Measurements from ENCODE around the gene RHBDF1.

Gene RHBDF1

DNA sequence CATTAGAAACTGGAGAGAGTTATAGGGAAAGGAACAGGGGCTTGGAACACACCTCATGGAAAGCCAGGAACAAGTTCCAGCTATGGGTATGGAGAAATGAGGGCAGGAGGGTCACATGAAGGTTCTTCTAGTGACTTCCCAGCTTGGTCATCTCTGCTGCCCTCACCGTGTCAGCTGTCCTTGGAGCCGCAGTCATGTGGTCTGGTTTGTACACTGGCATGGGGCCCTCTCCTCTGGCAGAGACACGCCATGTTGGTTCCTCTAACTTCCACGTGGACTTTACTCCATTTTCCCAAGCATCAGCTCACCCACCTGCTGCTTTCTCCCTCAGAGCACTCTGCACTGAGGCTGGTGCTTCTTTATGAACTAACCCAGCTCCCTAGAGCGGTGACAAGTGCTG lies 31.9 kb upstream of the RHBDF1 start:
- Histone ChIP-seq H3K4me1 (ENCODE audit: control insufficient read depth, low read length) (no peaks in the 10 kb centered on the region), H3K4me2 (ENCODE audit: low read length) (no peak overlapping the region), H3K27me3 (ENCODE audit: control insufficient read depth, low read length) (no peaks in the 10 kb centered on the region), H3K36me3 (ENCODE audit: control insufficient read depth, low read length) (peaks cover 33% of the 10 kb centered on the region), H3F3A (ENCODE audit: control insufficient read depth, insufficient read depth) (peaks cover 11% of the 10 kb centered on the region; the same call in 1 of the 2 replicates), H3K9me3 (ENCODE audit: control insufficient read depth, insufficient read depth, low read length) (no peaks in the 10 kb centered on the region), H3K9me2 (replicated peaks; ENCODE audit: control insufficient read depth, low read length) (no peaks in the 10 kb centered on the region), H4K20me1 (ENCODE audit: control insufficient read depth, insufficient read depth, low read depth, low read length) (no peaks in the 10 kb centered on the region), H3K27ac (ENCODE audit: low read depth, low read length) (no peak overlapping the region), H3K79me2 (ENCODE audit: control insufficient read depth, low read length) (no peaks in the 10 kb centered on the region), H3K4me3 (ENCODE audit: low read length) (no peak overlapping the region)
- TF ChIP-seq EZH2phosphoT487 (IDR thresholded peaks at IDR 0.05; ENCODE audit: borderline replicate concordance, low read length): no peak
- TF ChIP-seq, protein P1, sequence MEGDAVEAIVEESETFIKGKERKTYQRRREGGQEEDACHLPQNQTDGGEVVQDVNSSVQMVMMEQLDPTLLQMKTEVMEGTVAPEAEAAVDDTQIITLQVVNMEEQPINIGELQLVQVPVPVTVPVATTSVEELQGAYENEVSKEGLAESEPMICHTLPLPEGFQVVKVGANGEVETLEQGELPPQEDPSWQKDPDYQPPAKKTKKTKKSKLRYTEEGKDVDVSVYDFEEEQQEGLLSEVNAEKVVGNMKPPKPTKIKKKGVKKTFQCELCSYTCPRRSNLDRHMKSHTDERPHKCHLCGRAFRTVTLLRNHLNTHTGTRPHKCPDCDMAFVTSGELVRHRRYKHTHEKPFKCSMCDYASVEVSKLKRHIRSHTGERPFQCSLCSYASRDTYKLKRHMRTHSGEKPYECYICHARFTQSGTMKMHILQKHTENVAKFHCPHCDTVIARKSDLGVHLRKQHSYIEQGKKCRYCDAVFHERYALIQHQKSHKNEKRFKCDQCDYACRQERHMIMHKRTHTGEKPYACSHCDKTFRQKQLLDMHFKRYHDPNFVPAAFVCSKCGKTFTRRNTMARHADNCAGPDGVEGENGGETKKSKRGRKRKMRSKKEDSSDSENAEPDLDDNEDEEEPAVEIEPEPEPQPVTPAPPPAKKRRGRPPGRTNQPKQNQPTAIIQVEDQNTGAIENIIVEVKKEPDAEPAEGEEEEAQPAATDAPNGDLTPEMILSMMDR (IDR thresholded peaks at IDR 0.05; ENCODE audit: low read depth, low read length, poor library complexity, severe bottlenecking): no peak

- H3K27ac ChIP-seq (ENCODE audit: low read depth, low read length): no peak overlapping the region
- TF ChIP-seq, protein P1 (IDR thresholded peaks at IDR 0.05; ENCODE audit: low read depth, low read length, poor library complexity, severe bottlenecking): no peak
- TF ChIP-seq EZH2phosphoT487 (IDR thresholded peaks at IDR 0.05; ENCODE audit: borderline replicate concordance, low read length): no peak
- no peaks in the 10 kb centered on the region for H3K9me2 ChIP-seq (replicated peaks; ENCODE audit: control insufficient read depth, low read length)
- no peaks in the 10 kb centered on the region for H3K9me3 ChIP-seq (ENCODE audit: control insufficient read depth, insufficient read depth, low read length)
- no peak overlapping the region for H3K4me2 ChIP-seq (ENCODE audit: low read length)
- no peaks in the 10 kb centered on the region for H3K79me2 ChIP-seq (ENCODE audit: control insufficient read depth, low read length)
- H3K27me3 ChIP-seq (ENCODE audit: control insufficient read depth, low read length): no peaks in the 10 kb centered on the region
- H4K20me1 ChIP-seq (ENCODE audit: control insufficient read depth, insufficient read depth, low read depth, low read length): no peaks in the 10 kb centered on the region
- H3K4me1 ChIP-seq (ENCODE audit: control insufficient read depth, low read length): no peaks in the 10 kb centered on the region
- H3F3A ChIP-seq (ENCODE audit: control insufficient read depth, insufficient read depth): no peaks in the 10 kb centered on the region
- peaks cover 32% of the 10 kb centered on the region for H3K36me3 ChIP-seq (ENCODE audit: control insufficient read depth, low read length)
- no peak overlapping the region for H3K4me3 ChIP-seq (ENCODE audit: low read length)
Observed at GRCh38 chr16:102060-102855, 29.8 kb upstream of the RHBDF1 start.

DNA sequence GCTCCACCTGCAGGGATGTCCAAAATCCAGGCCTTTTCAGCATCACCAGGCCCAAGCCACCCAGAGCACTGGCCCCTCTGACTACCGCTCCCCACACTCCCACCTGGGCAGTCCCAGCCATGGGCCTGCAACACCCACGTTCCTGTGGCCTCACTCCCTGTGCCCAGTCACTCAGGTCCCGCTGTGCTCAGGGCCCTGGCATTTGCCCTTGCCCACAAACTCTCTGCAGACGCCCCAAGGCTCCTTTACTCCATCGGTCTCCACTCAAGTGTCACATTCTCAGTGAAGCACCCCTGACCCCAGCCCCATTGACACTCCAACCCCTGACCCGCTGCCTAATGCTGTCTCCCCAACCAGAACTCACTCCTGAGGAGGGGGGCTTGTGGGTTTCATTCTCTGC lies 29.2 kb upstream of the RHBDF1 start:
- Histone ChIP-seq H3K36me3 (ENCODE audit: control insufficient read depth, low read length) (peaks cover 28% of the 10 kb centered on the region), H3F3A (ENCODE audit: control insufficient read depth, insufficient read depth) (no peaks in the 10 kb centered on the region), H3K4me3 (ENCODE audit: low read length) (no peak overlapping the region), H3K27ac (ENCODE audit: low read depth, low read length) (no peak overlapping the region), H3K9me2 (replicated peaks; ENCODE audit: control insufficient read depth, low read length) (no peaks in the 10 kb centered on the region), H3K79me2 (ENCODE audit: control insufficient read depth, low read length) (no peaks in the 10 kb centered on the region), H3K9me3 (ENCODE audit: control insufficient read depth, insufficient read depth, low read length) (no peaks in the 10 kb centered on the region), H4K20me1 (ENCODE audit: control insufficient read depth, insufficient read depth, low read depth, low read length) (no peaks in the 10 kb centered on the region), H3K4me2 (ENCODE audit: low read length) (no peak overlapping the region), H3K27me3 (ENCODE audit: control insufficient read depth, low read length) (no peaks in the 10 kb centered on the region), H3K4me1 (ENCODE audit: control insufficient read depth, low read length) (peaks cover 6% of the 10 kb centered on the region; the same call in 1 of the 2 replicates)
- no peak for TF ChIP-seq EZH2phosphoT487 (IDR thresholded peaks at IDR 0.05; ENCODE audit: borderline replicate concordance, low read length)
- TF ChIP-seq, protein P1 (IDR thresholded peaks at IDR 0.05; ENCODE audit: low read depth, low read length, poor library complexity, severe bottlenecking): no peak
